ENCODE results near the gene BUD13.

GRCh38 chr11:116707746-116708145 is 65.0 kb downstream of the BUD13 start:
- TF ChIP-seq CTCF (IDR thresholded peaks at IDR 0.05): no peak
- no peak for TF ChIP-seq POLR2AphosphoS5 (IDR thresholded peaks at IDR 0.05)
